ENCODE results near the gene CERKL.

GRCh38 chr2:181662287-181662686 is 5.4 kb upstream of the CERKL start:
- no peak for TF ChIP-seq CTCF (IDR thresholded peaks at IDR 0.05)
- TF ChIP-seq POLR2A (IDR thresholded peaks at IDR 0.05): no peak
